ENCODE data around the gene SARNP.
"Not testable (repeated sequence)": the region's sequence is repeated elsewhere in the genome, so short reads cannot be mapped to it uniquely, and the experiment has no call there.

SARNP gene

GRCh38 chr12:55789171-55789570 lies 28.4 kb downstream of the SARNP start:
- no peak for DNase-seq

DNA sequence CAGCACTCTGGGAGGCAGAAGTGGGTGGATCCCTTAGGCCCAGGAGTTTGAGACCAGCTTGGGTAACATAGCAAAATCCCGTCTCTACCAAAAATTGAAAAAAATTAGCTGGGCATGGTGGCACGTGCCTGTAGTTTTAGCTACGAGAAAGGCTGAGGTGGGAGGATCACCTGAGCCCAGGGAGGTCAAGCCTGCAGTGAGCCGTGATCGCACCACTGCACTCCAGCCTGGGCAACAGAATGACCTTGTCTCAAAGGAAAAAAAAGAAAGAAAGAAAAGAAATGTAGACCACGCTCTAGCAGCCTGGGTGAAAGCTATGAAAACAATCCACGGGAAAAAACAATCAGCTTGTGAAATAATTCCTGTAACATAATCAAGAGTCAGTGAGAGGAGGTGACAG lies 29.0 kb downstream of the SARNP start:
- no peak for DNase-seq

- DNase-seq, result no peak
These were observed 36.8 kb downstream of the SARNP start for GRCh38 chr12:55780685-55781084.

DNA sequence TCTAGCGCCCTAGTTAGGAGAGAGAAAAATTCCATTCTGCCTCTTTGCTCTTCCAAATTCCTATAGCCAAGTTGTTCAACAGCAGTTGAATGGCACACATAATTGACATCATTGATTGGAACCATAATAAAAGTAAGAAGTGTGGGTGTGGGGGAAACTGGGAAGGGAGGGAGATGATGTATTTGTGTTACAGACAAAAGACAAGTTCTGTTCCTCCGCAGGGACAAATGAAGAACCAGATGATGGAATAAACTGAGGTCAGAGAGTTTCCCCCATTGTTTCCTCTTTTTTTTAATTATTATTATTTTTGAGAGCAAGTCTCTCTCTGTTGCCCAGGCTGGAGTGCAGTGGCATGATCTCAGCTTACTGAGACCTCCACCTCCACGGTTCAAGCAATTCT lies 39.7 kb downstream of the SARNP start:
- no peak for DNase-seq

DNA sequence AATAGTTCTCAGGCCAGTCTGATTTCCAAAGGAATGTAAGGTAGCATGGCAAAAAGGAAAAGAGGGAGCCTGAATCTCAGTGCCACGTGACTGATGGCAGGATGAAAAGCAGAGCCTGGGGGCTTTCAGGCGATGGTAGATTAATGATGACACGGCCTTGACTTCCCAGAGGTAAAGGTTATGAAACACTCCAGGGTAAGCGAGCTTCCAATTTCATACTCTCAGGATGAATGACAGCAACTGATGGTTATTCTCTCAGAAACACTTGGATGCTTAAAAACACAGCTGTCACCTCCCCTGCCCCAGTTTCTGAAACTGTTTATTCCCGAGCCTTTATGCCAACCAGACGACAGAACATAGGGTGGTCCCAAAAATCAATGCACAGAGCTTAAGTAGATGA lies 45.8 kb downstream of the SARNP start:
- no peak for DNase-seq

DNA sequence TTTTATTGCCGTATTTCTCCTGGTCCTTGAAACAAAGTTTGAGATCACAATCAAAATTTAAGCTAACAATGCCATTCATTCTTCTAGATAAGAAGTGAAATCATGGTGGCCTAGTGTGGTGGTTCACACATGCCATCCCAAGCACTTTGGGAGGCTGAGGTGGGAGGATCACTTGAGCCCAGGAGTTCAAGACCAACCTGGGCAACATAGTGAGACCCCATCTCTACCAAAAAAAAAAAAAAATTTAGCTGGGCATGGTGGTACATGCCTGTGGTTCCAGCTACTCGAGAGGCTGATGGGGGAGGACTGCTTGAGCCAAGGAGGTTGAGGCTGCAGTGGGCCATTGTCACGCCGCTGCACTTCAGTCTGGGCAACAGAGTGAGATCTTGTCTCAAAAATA lies 50.4 kb downstream of the SARNP start:
- no peak for DNase-seq

GRCh38 chr12:55765736-55766290 lies 51.7 kb downstream of the SARNP start:
- DNase-seq, result no peak

DNA sequence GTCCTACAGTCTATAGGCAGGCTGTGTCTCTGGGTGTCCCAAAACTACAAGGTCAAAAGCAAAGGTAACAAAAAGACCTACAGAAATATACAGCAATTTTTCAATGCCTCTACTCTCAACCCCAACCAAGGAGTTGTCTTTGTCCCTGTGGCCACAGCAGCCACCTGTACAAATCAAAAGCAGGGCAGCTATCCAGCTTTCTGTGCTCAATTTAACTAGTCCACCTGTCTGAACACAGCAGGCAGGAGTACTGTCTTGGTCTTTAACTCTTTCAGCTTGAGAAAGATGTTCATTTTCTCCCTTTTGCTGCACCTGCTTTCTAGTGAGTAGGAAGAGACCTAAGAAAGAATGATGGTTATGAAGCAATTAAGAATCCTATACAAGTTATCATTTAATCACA lies 54.9 kb downstream of the SARNP start:
- no peak for DNase-seq

- DNase-seq, result no peak
These were observed 56.9 kb downstream of the SARNP start for GRCh38 chr12:55760663-55761062.

DNA sequence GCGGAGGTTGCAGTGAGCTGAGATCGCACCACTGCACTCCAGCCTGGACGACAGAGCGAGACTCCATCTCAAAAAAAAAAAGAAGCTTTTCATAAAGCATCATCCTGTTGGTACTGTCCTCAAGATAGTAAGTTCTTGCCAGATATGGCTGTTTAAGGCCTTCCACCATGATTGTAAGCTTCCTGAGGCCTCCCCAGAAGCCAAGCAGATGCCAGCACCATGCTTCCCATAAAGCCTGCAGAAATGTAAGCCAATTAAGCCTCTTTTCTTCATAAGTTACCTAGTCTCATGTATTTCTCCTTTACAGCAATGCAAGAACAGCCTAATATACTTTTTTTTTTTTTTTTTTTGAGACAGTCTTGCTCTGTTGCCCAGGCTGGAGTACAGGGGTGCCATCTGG lies 58.9 kb downstream of the SARNP start:
- not testable (repeated sequence) for DNase-seq

GRCh38 chr12:55757701-55758100 lies 59.8 kb downstream of the SARNP start:
- no peak for DNase-seq

DNA sequence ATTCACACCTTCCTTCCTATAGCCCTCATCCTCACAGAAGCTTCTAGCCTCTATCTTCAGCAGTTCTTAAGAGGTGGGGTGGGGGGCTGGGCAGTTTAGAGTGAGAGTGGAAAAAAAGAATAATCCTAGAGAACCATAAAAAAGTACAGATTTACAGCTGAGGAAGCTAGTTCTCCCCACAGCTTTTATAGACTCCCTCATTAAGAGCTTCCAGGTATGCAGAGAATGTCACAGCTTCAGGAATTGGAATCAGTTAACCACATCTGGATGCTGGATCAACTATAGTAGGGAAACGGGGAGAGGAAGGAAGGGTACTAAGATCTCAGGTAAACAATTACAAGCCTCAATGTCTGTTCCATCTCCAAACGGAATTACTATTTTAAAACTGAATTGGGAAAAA lies 62.3 kb downstream of the SARNP start:
- no peak for DNase-seq

DNA sequence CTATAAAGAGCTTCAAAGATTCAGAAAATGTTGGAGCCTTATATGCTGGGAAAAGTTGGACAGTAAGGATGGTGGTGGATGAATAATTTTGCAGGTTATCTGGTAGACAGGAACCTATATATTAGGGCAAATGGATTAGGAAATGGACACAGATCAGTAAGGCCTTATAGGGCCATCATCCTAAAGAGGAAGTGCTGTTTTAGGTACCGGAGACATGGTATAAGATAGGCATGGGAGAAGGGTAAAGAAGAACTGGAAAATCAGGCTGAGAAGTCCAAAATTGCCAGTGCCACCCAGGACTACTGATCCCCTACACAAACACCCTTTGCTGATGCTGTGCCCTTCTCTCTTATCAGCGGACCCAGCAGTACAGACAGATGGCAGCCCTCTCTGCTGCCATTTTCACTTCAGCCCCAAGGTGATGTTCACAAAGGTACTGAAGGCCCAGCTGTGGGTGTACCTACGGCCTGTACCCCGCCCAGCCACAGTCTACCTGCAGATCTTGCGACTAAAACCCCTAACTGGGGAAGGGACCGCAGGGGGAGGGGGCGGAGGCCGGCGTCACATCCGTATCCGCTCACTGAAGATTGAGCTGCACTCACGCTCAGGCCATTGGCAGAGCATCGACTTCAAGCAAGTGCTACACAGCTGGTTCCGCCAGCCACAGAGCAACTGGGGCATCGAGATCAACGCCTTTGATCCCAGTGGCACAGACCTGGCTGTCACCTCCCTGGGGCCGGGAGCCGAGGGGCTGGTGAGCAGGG lies 69.1 kb downstream of the SARNP start:
- DNase-seq, result no peak

- DNase-seq, result no peak
These were observed 70.7 kb downstream of the SARNP start for GRCh38 chr12:55746913-55747231.

GRCh38 chr12:55746174-55746912 lies 71.2 kb downstream of the SARNP start:
- DNase-seq, result no peak

DNA sequence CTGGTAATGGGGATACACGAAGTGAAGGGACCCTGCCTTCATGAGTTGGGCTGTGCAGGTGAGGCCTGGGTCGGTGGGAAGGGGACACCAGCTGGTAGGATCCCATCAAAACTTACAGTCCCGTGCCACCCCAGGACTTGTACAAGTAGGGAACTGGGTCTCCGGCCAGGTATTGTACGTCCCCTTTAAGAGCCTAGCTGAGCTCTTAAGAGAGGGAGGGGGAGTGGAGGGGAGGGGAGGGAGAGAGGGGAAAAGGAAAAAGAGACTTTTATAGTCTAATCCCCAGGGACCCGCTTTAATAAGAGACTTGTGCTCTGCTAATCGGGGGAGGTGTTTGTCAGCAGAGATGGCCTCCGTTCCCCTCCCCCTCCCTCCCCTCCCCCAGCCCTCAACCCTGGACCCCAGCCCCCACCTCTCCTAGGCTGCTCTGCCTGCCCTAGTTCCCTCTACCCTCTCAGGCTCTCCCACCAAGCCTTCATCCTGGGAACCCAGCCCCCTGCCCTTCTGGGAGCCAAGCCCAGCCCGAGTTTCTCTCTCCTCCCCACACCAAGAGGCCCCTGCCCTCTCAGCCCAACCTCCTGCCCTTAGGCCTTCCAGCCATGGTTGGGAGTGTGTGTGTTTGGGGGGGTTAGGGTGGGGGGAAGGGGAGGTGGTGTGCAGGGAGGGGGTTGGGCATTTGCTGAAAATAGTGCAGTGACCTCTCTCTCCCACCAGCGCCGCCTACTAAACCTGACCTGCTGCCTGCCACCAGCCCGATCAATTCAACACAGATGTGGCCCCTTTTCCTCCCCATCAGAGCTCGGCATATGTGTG lies 72.0 kb downstream of the SARNP start:
- peak; percentile 80 for DNase-seq

- DNase-seq, result peak; percentile 20
These were observed 73.0 kb downstream of the SARNP start for GRCh38 chr12:55744340-55745030.

GRCh38 chr12:55743406-55744339 lies 73.9 kb downstream of the SARNP start:
- DNase-seq, result no peak

GRCh38 chr12:55742719-55743405 lies 74.7 kb downstream of the SARNP start, which contains the start of gene GDF11:
TSS of gene GDF11 (plus strand) at chr12:55743122. CDS start at chr12:55743317, 195 bp downstream.
- DNase-seq, result peak; percentile 52

DNA sequence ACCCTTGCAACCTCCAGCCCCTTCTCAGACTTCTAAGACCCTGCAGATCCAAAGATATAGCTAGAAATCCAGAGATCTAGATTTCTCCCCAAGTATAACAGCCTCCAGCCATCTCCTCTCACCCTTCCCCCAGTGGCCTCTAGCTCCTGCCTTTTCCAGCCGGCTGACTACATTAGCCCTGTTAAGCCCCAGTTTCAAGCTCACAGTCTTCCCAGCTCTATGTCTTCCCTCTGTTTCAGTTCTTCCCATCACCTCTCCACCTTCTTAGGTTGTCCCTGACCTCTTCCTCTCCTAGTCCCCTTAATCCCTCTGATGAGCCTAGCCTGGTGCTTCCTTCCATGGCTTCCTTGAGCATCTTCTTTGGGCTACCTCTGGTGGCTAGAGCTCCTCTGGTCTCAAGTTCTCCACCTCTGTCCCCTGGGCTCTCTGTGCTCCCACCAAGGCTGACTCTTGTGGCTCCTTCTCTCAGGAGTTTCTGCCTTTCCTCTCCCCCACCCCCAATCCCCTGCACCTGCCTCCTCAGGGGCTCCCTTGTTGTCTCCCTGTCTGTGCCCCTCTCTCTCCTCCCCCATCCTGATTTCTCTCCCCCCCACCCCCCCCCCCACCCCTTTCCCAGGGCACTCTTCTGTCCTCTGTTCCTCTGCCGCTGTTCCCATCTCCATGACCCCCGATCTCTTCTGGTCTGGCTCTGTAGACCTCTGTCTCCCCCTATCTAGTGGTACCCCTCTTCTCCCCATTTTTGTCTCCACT lies 75.4 kb downstream of the SARNP start:
- DNase-seq, result no peak

Measured in DMS153 (cell line).